ENCODE measurements around the gene ASCC1. TPM values are rescaled to one million over a fixed set of nuclear protein-coding genes. Genes with fewer than 3 reads are reported as not detected.
"Not testable (repeated sequence)": the region's sequence is repeated elsewhere in the genome, so short reads cannot be mapped to it uniquely, and the experiment has no call there.

Gene ASCC1
- total RNA-seq, 1 donor from 2014 or later: 49.5 TPM

DNA sequence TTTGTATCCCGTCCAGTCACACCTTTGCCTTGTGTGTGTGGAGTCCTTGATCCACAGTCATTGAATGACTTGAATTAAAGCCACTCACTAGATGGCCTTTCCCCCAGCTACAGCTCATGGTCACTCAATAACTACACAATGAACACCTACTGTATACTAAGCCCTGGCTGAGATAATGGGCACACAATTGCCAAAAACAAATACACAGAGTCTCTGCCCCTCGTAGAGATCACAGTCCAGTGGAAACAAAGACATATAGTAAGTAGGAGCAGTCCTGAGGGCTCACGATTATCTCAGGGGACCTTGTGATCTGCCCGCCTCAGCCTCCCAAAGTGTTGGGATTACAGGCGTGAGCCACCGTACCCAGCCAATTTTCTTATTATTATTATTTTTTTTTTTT lies 35.6 kb upstream of the ASCC1 start:
- no peak overlapping the region for H2AFZ ChIP-seq (replicated peaks)
- H3K4me1 Mint-ChIP-seq: peaks cover 59% of the 10 kb centered on the region
- no peaks in the 10 kb centered on the region for H3K9me3 ChIP-seq (ENCODE audit: low read depth)
- H3K79me2 ChIP-seq (ENCODE audit: low read depth): no peaks in the 10 kb centered on the region
- no peaks in the 10 kb centered on the region for H3K36me3 Mint-ChIP-seq
- H3K9ac ChIP-seq: no peak overlapping the region
- no peak for DNase-seq (ENCODE audit: low spot score)
- TF ChIP-seq EZH2phosphoT487 (IDR thresholded peaks at IDR 0.05): no peak
- TF ChIP-seq EZH2 (IDR thresholded peaks at IDR 0.05): no peak
- TF ChIP-seq, protein P1, sequence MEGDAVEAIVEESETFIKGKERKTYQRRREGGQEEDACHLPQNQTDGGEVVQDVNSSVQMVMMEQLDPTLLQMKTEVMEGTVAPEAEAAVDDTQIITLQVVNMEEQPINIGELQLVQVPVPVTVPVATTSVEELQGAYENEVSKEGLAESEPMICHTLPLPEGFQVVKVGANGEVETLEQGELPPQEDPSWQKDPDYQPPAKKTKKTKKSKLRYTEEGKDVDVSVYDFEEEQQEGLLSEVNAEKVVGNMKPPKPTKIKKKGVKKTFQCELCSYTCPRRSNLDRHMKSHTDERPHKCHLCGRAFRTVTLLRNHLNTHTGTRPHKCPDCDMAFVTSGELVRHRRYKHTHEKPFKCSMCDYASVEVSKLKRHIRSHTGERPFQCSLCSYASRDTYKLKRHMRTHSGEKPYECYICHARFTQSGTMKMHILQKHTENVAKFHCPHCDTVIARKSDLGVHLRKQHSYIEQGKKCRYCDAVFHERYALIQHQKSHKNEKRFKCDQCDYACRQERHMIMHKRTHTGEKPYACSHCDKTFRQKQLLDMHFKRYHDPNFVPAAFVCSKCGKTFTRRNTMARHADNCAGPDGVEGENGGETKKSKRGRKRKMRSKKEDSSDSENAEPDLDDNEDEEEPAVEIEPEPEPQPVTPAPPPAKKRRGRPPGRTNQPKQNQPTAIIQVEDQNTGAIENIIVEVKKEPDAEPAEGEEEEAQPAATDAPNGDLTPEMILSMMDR (IDR thresholded peaks at IDR 0.05): no peak
- H3K4me3 Mint-ChIP-seq: no peak overlapping the region
- H3K27me3 ChIP-seq: no peaks in the 10 kb centered on the region
- H3K27me3 Mint-ChIP-seq (ENCODE audit: insufficient read depth, low read depth): peaks cover 2% of the 10 kb centered on the region
- H3F3A ChIP-seq (ENCODE audit: low read depth): peaks cover 36% of the 10 kb centered on the region
- peaks cover 51% of the 10 kb centered on the region for H3K4me1 ChIP-seq
- H3K4me3 ChIP-seq: no peak overlapping the region
- H3K27ac ChIP-seq: no peak overlapping the region
- H4K20me1 ChIP-seq (ENCODE audit: low read depth): no peaks in the 10 kb centered on the region
- H3K4me2 ChIP-seq: no peak overlapping the region
- no peaks in the 10 kb centered on the region for H3K9me3 Mint-ChIP-seq
- H3K27ac Mint-ChIP-seq: peak overlapping the region; percentile 86
- H3K36me3 ChIP-seq: no peaks in the 10 kb centered on the region

DNA sequence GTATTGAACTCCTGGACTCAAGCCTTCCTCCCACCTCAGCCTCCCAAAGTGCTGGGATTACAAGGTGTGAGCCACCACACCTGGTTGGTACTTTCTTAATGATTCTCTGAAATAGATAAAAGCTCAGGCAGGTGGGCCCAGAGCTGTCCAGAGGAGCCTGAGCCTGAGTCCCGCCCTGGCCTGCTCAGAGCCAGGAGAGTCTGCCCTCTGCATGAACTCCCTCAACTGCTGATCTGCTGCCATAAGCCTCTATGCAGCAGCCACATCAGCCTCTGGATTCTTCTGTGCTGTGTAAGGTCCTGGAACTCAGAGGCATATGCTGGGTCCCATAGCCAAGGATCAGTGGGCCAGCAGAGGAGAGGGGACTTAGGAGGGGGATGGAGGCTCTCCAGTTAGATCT lies 34.6 kb upstream of the ASCC1 start:
- H3K4me3 ChIP-seq: no peak overlapping the region
- Mint-ChIP-seq H3K9me3 (no peaks in the 10 kb centered on the region), H3K27me3 (ENCODE audit: insufficient read depth, low read depth) (peaks cover 5% of the 10 kb centered on the region), H3K4me1 (peaks cover 57% of the 10 kb centered on the region), H3K36me3 (no peaks in the 10 kb centered on the region), H3K27ac (peak overlapping the region; percentile 83), H3K4me3 (no peak overlapping the region)
- no peak overlapping the region for H3K9ac ChIP-seq
- no peak overlapping the region for H2AFZ ChIP-seq (replicated peaks)
- no peak for DNase-seq (ENCODE audit: low spot score)
- no peaks in the 10 kb centered on the region for H3K36me3 ChIP-seq
- no peaks in the 10 kb centered on the region for H3K9me3 ChIP-seq (ENCODE audit: low read depth)
- no peak for TF ChIP-seq EZH2 (IDR thresholded peaks at IDR 0.05)
- TF ChIP-seq, protein P1 (IDR thresholded peaks at IDR 0.05): no peak
- no peak for TF ChIP-seq EZH2phosphoT487 (IDR thresholded peaks at IDR 0.05)
- no peak overlapping the region for H3K4me2 ChIP-seq
- no peaks in the 10 kb centered on the region for H3K27me3 ChIP-seq
- H3K27ac ChIP-seq: no peak overlapping the region
- no peaks in the 10 kb centered on the region for H3K79me2 ChIP-seq (ENCODE audit: low read depth)
- peaks cover 26% of the 10 kb centered on the region for H3F3A ChIP-seq (ENCODE audit: low read depth)
- peaks cover 45% of the 10 kb centered on the region for H3K4me1 ChIP-seq
- H4K20me1 ChIP-seq (ENCODE audit: low read depth): no peaks in the 10 kb centered on the region

DNA sequence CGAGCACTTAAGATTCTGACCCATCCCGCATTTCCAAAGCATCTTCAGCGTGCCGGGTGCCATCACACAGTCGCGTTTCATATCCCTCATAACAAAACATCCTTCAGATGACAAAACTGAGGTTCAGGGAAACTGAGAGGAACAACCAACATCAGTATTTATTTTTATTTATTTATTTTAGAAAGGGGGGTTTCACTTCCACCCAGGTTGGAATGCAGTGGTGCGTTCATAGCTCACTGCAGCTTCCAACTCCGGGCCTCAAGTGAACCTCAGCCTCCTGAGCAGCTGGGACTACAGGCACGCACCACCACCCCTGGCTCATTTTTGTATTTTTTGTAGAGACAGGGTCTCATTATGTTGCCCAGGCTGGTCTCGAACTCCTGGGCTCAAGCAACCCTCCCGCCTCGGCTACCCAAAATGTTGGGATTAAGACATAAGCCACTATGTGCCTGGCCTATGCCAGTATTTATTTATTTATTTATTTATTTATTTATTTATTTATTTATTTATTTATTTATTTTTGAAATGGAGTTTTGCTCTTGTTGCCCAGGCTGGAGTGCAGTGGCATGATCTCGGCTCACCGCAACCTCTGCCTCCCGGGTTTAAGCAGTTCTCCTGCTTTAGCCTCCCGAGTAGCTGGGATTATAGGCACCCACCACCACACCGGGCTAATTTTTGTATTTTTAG lies 33.2 kb upstream of the ASCC1 start:
- not testable (repeated sequence) for H4K20me1 ChIP-seq (ENCODE audit: low read depth); H3K27me3 ChIP-seq; H3K27me3 Mint-ChIP-seq (ENCODE audit: insufficient read depth, low read depth); H3K79me2 ChIP-seq (ENCODE audit: low read depth); H3K9me3 ChIP-seq (ENCODE audit: low read depth); H3K4me3 ChIP-seq; H3K9ac ChIP-seq; H3K9me3 Mint-ChIP-seq; H3K36me3 Mint-ChIP-seq; H3K4me2 ChIP-seq; H3K4me3 Mint-ChIP-seq; H3K36me3 ChIP-seq; H3K27ac ChIP-seq; DNase-seq (ENCODE audit: low spot score)
- Histone ChIP-seq H3F3A (ENCODE audit: low read depth) (peaks cover 17% of the 10 kb centered on the region), H3K4me1 (peaks cover 31% of the 10 kb centered on the region), H2AFZ (replicated peaks) (peak overlapping the region; percentile 64)
- H3K27ac Mint-ChIP-seq: peak overlapping the region; percentile 94
- peaks cover 52% of the 10 kb centered on the region for H3K4me1 Mint-ChIP-seq

DNA sequence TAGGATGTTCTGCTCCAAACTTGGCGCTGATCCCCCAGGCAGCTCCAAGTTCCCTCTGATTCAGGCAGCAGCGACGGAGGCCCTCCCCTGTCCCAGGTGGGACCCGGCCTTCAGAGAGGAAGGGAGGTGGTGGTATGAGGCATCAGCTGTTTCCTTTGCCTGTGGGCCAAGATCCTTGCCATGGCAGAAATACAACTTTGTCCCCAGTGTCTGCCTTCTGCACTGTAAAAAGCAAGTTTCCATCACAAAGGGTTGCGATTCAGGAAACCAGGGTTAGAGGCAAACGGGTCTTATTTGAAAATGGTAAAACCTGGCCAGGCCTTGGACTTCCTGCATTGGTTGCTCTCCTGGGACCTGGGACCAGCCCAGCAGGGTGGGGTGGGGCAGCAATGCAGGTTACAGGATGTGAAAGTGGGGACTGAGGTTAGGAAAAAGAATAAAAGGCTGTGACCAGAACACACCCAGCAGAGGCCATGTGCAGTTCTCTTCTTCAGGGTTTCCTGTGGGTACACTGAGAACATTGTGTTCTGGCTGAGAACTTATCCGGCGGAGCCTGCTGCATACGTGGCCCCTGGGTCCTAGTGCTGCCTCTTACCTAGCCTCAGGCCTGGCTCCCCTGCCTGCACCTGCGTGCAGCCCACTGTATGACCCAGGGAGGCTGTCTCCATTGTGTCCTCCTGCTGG lies 32.5 kb upstream of the ASCC1 start:
- no peaks in the 10 kb centered on the region for H3K36me3 Mint-ChIP-seq
- no peaks in the 10 kb centered on the region for H3K79me2 ChIP-seq (ENCODE audit: low read depth)
- H3K27ac Mint-ChIP-seq: peak overlapping the region; percentile 94
- H3K9me3 ChIP-seq (ENCODE audit: low read depth): no peaks in the 10 kb centered on the region
- H3K4me3 Mint-ChIP-seq: peak overlapping the region; percentile 50
- H4K20me1 ChIP-seq (ENCODE audit: low read depth): no peaks in the 10 kb centered on the region
- no peaks in the 10 kb centered on the region for H3K27me3 ChIP-seq
- H3K27ac ChIP-seq: peak overlapping the region; percentile 23
- H3K9ac ChIP-seq: no peak overlapping the region
- no peak for DNase-seq (ENCODE audit: low spot score)
- H3K4me2 ChIP-seq: peak overlapping the region; percentile 72
- TF ChIP-seq, protein P1 (IDR thresholded peaks at IDR 0.05): no peak
- no peaks in the 10 kb centered on the region for H3K9me3 Mint-ChIP-seq
- H3K4me1 ChIP-seq: peaks cover 30% of the 10 kb centered on the region
- peaks cover 6% of the 10 kb centered on the region for H3K27me3 Mint-ChIP-seq (ENCODE audit: insufficient read depth, low read depth)
- no peaks in the 10 kb centered on the region for H3K36me3 ChIP-seq
- peaks cover 15% of the 10 kb centered on the region for H3F3A ChIP-seq (ENCODE audit: low read depth)
- no peak overlapping the region for H3K4me3 ChIP-seq
- H2AFZ ChIP-seq (replicated peaks): peak overlapping the region; percentile 64
- H3K4me1 Mint-ChIP-seq: peaks cover 52% of the 10 kb centered on the region

All from neural progenitor cell (in vitro differentiated cells).